ENCODE results near the gene ZC2HC1B.

ZC2HC1B gene

DNA sequence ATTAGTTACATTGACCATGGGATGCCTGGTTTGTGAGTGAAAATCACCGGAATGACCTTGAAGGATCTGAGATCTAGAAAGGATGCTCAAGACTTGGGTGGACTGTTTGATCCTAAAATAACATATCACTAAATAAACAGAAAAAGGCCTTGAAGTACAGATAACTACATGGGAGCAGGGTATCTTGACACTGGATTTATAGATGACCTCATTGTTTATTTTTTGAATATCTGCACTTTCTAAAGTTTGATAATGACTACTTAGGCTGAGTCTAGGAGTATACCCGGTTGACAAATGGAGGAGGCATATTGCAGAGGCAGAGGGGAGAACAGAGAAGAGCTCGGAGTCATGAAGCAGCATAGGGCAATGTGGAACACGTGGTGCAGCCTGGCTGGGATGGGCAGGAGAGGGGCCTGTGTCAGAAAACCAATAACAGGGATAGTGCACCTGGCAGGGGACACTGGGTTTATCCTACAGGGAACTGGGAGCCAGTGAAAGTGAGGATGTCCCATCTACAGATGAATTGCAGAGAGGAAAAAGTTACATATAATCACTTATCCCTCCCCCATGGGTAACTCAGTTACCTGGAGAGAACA lies 93.5 kb downstream of the ZC2HC1B start:
- DNase-seq, result no peak
- Histone ChIP-seq H3K4me1 (no peaks in the 10 kb centered on the region), H3K4me3 (ENCODE audit: low read depth, low read length) (no peak overlapping the region), H3K9me3 (no peaks in the 10 kb centered on the region), H3K36me3 (no peaks in the 10 kb centered on the region), H3K27me3 (no peaks in the 10 kb centered on the region)
- TF ChIP-seq, protein P1, sequence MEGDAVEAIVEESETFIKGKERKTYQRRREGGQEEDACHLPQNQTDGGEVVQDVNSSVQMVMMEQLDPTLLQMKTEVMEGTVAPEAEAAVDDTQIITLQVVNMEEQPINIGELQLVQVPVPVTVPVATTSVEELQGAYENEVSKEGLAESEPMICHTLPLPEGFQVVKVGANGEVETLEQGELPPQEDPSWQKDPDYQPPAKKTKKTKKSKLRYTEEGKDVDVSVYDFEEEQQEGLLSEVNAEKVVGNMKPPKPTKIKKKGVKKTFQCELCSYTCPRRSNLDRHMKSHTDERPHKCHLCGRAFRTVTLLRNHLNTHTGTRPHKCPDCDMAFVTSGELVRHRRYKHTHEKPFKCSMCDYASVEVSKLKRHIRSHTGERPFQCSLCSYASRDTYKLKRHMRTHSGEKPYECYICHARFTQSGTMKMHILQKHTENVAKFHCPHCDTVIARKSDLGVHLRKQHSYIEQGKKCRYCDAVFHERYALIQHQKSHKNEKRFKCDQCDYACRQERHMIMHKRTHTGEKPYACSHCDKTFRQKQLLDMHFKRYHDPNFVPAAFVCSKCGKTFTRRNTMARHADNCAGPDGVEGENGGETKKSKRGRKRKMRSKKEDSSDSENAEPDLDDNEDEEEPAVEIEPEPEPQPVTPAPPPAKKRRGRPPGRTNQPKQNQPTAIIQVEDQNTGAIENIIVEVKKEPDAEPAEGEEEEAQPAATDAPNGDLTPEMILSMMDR (IDR thresholded peaks at IDR 0.05; ENCODE audit: low read depth, low read length), result no peak

DNA sequence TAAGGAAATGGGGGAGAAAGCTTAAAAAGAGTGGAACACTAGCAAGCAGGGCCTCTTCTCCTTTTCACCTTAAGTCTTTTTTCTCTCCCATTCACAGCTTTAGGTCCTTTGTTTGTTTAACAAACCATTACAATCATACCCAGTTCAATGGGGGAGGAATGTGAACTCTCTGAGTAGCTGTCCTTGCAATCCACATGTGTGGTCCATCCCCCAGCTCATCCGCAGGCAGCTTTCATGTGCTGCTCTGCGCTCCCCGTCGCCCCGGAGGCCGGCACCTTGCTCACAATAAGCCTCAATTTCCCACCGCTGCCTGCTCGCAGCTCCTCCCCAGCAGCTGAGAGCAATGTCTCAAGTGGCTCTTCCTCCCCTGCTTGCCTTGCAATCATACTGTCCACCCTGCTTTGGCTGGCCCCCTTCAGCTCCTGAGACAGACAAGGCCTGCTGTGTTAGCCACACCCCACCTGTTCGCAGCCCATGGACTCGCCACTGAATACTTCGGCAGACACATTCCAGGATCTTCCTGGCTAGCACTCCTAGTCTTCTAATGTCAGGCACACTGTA lies 94.6 kb downstream of the ZC2HC1B start:
- Histone ChIP-seq H3K4me3 (ENCODE audit: low read depth, low read length) (no peak overlapping the region), H3K4me1 (no peaks in the 10 kb centered on the region), H3K27me3 (no peaks in the 10 kb centered on the region), H3K9me3 (no peaks in the 10 kb centered on the region), H3K36me3 (no peaks in the 10 kb centered on the region)
- TF ChIP-seq, protein P1 (IDR thresholded peaks at IDR 0.05; ENCODE audit: low read depth, low read length), result no peak
- DNase-seq, result no peak

DNA sequence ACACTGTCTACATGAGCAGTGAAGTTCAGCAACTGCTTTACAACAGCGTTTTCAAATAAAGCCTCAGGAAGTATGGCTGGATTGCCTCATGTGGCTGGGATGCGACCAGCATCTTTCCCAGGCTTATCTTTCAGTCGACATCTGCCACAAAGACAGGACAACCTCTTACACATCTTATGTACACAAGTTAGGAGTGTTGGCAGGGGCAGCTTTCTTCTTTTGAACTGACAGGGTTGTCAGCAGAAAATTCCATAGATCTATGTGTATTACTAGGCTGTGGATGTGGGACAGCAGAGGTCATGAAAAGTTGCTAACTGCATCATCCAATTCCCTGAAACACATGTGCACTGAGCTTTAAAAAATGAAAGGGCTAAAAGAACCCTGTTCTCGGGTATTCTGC lies 95.7 kb downstream of the ZC2HC1B start:
- no peaks in the 10 kb centered on the region for H3K9me3 ChIP-seq
- TF ChIP-seq, protein P1 (IDR thresholded peaks at IDR 0.05; ENCODE audit: low read depth, low read length), result no peak
- no peaks in the 10 kb centered on the region for H3K27me3 ChIP-seq
- DNase-seq, result no peak
- no peaks in the 10 kb centered on the region for H3K4me1 ChIP-seq
- H3K4me3 ChIP-seq (ENCODE audit: low read depth, low read length), result no peak overlapping the region
- H3K36me3 ChIP-seq, result no peaks in the 10 kb centered on the region

DNA sequence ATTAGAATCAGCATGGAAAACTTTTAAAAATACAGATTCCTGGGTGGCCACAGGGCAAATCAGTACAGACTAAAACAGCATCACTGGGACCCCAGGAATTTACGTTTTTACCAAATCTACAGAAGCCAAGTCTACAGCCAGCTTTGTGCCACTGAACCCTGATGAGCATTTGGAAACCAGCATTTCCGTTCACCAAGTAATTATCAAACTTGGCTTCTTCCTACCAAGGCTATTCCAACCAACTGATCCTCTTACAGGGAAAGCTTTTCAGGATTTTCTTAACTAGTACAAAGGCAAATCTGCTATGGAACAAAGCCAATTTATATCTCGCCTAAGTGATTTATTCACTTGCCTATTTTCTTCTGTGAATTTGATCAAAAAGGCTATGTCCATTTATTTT lies 96.8 kb downstream of the ZC2HC1B start:
- no peaks in the 10 kb centered on the region for H3K4me1 ChIP-seq

DNA sequence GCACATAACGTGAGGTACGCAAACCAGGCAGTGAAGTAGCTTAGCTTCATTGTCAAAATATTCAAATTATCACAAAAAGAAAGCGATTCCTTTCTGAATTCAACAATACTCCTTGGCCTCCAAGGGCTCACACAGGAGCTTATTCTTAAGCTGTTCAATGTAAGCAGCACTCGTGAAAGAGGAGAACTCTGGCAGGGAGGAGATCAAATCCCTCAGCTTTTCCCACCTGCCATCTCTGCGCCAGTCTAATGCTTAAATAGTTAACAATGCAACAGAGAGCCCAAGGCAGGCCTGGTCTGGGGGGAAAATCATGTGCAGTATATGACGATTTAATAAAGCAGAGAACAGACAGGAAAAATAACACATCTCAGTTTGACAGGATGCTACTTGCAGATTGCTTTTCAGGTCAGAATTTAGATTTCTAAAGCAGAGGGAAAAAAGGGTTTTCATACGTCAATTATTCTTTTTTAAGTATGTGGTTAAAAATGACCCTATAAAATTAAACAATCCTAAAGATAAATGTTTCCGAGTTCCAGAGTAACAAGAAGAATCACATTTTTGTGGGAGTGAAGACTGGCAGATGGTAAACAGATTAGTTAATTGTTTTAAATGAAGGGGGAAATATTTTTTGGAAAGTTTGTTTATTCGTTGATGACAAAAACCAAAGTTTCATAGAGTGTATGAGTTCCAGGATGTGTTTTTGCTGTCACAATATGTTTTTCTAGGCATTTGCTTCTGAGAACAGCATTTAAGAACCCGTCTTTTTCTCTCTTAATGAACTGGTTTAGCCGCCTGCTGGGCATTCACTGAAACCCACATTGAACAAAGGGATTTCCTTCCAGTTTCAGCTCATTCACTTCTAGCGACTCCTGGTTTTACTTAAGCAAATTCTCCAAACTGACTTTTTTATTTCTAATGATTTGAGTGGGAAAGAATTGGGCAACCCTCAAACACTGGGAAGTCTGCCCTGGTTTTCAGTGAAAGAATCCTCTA lies 97.9 kb downstream of the ZC2HC1B start:
- Histone ChIP-seq H3K9me3 (no peaks in the 10 kb centered on the region), H3K4me3 (ENCODE audit: low read depth, low read length) (no peak overlapping the region), H3K4me1 (no peaks in the 10 kb centered on the region), H3K36me3 (no peaks in the 10 kb centered on the region), H3K27me3 (no peaks in the 10 kb centered on the region)
- TF ChIP-seq, protein P1 (IDR thresholded peaks at IDR 0.05; ENCODE audit: low read depth, low read length), result peak; percentile 16; the same call in 1 of the 2 replicates
- no peak for DNase-seq

More for the DNA sequence above, 96.8 kb downstream of the ZC2HC1B start:
- TF ChIP-seq, protein P1 (IDR thresholded peaks at IDR 0.05; ENCODE audit: low read depth, low read length), result no peak
- DNase-seq, result no peak
- no peaks in the 10 kb centered on the region for H3K27me3 ChIP-seq
- H3K36me3 ChIP-seq, result no peaks in the 10 kb centered on the region
- no peaks in the 10 kb centered on the region for H3K9me3 ChIP-seq
- no peak overlapping the region for H3K4me3 ChIP-seq (ENCODE audit: low read depth, low read length)
